ENCODE results near the gene PPP2R2C. TPM values are rescaled to one million over a fixed set of nuclear protein-coding genes. Genes with fewer than 3 reads are reported as not detected.

The PPP2R2C gene
- total RNA-seq, 6 experiments from 2014 or later = 0.14 to 0.25 (median 0.23) TPM; not detected in 2

- Mint-ChIP-seq H3K27me3 (ENCODE audit: insufficient read depth) (peaks cover 8% of the 10 kb centered on the region), H3K4me3 (no peak overlapping the region), H3K36me3 (ENCODE audit: low read depth) (peaks cover 28% of the 10 kb centered on the region), H3K9me3 (no peaks in the 10 kb centered on the region), H3K4me1 (ENCODE audit: low read depth) (no peaks in the 10 kb centered on the region), H3K27ac (no peak overlapping the region)
- no peak for TF ChIP-seq CTCF (IDR thresholded peaks at IDR 0.05)
- no peak for DNase-seq
Measured at GRCh38 chr4:6301051-6301731, 171.2 kb downstream of the PPP2R2C start.

- Mint-ChIP-seq H3K27me3 (ENCODE audit: insufficient read depth) (peaks cover 5% of the 10 kb centered on the region; the same call in 1 of the 2 replicates), H3K27ac (no peak overlapping the region), H3K4me1 (ENCODE audit: low read depth) (no peaks in the 10 kb centered on the region), H3K4me3 (no peak overlapping the region), H3K36me3 (ENCODE audit: low read depth) (peaks cover 28% of the 10 kb centered on the region), H3K9me3 (no peaks in the 10 kb centered on the region)
- no peak for TF ChIP-seq CTCF (IDR thresholded peaks at IDR 0.05)
- DNase-seq = no peak
Measured at GRCh38 chr4:6300359-6300758, 172.1 kb downstream of the PPP2R2C start.

GRCh38 chr4:6299875-6300274 lies 172.5 kb downstream of the PPP2R2C start:
- TF ChIP-seq CTCF (IDR thresholded peaks at IDR 0.05) = no peak
- no peaks in the 10 kb centered on the region for H3K4me1 Mint-ChIP-seq (ENCODE audit: low read depth)
- H3K36me3 Mint-ChIP-seq (ENCODE audit: low read depth) = peaks cover 28% of the 10 kb centered on the region
- H3K27ac Mint-ChIP-seq = no peak overlapping the region
- H3K27me3 Mint-ChIP-seq (ENCODE audit: insufficient read depth) = peaks cover 2% of the 10 kb centered on the region; the same call in 1 of the 2 replicates
- no peaks in the 10 kb centered on the region for H3K9me3 Mint-ChIP-seq
- no peak overlapping the region for H3K4me3 Mint-ChIP-seq
- DNase-seq = no peak

GRCh38 chr4:6298852-6299251 lies 173.6 kb downstream of the PPP2R2C start:
- Mint-ChIP-seq H3K4me1 (ENCODE audit: low read depth) (no peaks in the 10 kb centered on the region), H3K4me3 (no peak overlapping the region), H3K27ac (no peak overlapping the region), H3K27me3 (ENCODE audit: insufficient read depth) (peaks cover 4% of the 10 kb centered on the region), H3K36me3 (ENCODE audit: low read depth) (peaks cover 33% of the 10 kb centered on the region), H3K9me3 (no peaks in the 10 kb centered on the region)
- no peak for TF ChIP-seq CTCF (IDR thresholded peaks at IDR 0.05)
- DNase-seq = no peak

- Mint-ChIP-seq H3K4me1 (ENCODE audit: low read depth) (no peaks in the 10 kb centered on the region), H3K9me3 (no peaks in the 10 kb centered on the region), H3K27ac (no peak overlapping the region), H3K27me3 (ENCODE audit: insufficient read depth) (peaks cover 4% of the 10 kb centered on the region), H3K4me3 (no peak overlapping the region), H3K36me3 (ENCODE audit: low read depth) (peaks cover 37% of the 10 kb centered on the region)
- no peak for TF ChIP-seq CTCF (IDR thresholded peaks at IDR 0.05)
- no peak for DNase-seq
Measured at GRCh38 chr4:6298035-6298434, 174.4 kb downstream of the PPP2R2C start.

All from HFFc6 (cell line).